GM18505 (cell line): ENCODE measurements around the gene CDX2.

Source experiments
- ATAC-seq: cut with Tn5 transposase; IDR thresholded peaks from one replicate; pipeline ENCODE4 v1.9.1; 2021; ENCODE audit not compliant: unreplicated experiment
- POLR2A ChIP-seq: IDR thresholded peaks from 4 replicates; pipeline ENCODE4 v1.6.1; 2011; ENCODE audit warnings: borderline replicate concordance; ENCODE audit not compliant: insufficient read depth, insufficient read length; ENCODE audit errors: extremely low read depth

CDX2 gene

DNA sequence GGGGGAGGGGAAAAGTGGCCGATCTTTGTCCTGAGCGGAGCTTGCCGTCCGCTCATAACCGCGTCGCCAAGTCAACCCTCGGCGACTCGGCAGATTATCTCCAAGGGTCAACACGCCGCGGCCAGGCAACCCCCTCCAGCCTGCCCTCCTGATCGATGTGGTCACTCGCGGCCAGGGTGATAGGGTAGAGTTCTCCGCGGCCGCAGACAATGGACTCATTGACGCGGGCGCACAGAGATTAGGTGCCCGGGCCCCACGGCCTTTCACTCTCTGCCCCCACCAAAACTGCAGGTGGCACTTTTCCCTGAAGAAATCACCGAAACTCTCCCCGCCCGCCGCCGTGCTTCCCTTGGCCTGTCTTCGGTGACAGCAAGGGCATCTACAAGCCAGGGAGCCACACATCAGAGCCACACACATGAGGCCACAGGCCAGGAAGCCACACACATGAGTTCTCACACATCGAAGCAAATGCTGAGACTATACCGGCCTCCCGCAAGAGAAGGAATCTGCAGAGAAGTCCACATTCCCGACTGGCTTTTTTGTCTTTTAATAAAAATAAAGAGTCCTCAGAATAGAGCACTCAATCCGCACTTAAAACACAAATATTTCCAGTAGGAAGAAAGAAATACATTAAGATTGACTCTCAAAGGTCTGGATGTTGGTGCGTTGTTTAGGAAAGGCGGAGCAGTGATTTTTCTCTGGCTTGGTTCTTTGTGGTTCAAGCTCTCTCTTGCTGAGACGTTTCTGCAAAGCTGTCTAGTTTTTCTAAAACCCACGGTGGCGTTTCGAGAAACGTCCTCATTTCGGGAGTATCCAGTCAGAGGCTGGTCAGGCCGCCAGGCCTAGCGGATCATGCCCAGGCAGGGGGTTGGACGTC lies 50.8 kb downstream of the CDX2 start:
- TF ChIP-seq POLR2A: no peak
- no peak for ATAC-seq

DNA sequence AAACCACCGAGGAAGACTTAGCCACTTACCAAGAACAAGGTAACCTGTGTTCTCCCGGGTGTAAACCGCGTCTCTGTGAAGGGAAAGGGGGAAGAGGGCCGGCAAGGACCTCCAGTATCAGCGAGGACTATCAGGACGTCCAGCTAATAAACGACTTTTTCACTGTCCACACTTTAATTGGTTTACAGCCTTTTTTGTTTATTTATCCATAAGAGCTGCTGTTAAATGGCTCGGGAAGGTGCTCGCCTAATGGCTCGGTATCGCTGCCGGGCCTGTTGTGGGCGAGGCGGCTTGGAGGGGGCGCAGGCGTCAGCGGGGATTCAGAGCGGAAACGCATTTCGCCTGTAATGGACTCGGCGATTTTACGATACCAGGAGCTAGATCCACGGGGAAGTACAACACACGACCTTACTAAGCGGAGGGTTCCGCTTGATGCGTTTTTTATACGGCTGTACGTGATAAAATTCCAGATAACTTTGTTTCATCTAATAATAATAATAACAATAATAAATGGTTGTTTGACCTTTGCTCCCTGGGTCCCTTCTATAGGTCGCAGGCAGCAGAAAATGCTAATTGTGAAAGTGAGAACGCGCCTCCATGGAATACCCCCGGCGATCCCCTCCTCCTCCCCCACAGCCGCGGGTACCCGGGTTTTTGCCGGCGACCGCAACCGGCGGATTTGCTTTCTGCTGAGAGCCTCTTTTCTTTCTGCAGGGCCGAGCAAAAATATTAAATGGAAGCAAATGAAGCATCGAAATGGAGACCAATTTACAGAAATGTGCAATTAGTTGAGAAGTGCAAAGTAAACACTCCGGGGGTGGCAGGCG lies 51.8 kb downstream of the CDX2 start:
- TF ChIP-seq POLR2A: no peak
- ATAC-seq: no peak

DNA sequence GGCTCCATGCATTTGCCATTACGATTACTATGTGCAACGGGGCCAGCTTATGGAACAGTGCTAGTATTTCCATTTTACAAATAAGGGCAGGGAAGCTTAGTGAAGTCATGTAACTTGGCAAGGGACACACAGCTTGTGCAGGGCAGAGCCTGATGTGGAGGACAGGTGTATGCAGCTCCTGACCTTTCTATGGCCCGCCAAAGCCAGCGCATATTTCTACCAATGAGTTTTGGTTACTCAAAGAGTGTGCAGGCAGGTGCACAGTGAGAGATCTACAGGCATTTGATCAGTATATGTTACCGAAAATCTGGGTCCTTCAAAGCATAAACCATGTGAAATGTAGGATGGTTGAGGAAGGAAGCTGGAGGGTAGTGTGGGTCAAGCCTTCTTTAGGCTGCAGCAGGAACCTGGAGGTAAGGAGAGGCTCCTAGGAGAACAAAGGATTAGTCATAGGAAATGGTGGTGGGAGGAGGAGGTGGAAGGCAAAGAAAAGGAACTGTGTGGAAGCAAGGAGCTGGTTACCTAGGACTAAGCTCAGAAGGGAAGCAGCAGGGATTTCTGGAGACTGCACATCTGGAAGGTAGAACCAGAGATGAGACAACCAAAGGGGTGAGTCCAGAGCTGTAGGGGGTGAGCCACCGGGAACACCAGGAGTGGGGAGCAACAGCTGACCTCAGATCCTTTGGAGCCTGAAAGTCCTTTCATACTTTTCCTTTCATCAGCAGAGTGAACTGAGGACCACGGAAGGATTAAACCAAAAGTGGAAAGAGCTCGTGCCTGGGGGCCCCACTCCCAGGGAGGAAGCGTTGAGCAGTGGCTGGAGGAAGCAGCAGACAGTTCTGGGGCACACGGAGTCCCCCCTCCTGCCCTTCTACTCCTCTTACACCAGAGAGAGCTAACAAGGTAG lies 53.6 kb downstream of the CDX2 start:
- no peak for ATAC-seq

DNA sequence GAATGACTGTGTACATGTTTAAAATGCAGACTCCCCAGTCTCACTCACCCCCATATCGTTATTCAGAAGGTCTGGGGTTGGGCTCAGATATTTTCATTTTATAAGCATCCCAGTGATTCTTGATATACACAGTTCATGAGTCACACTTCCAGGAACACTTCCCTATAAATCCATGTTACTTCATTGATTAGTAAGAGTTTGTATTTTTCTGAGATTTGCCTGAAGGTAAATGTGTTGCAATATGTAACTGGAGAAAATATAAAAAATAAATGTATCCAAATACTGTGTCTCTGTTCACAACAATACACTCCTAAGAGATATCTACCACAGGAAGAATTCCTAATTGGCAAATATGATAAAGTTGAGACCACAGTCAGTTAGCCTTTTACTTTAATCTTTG lies 56.0 kb downstream of the CDX2 start:
- TF ChIP-seq POLR2A: no peak
- no peak for ATAC-seq

More for the DNA sequence above, 53.6 kb downstream of the CDX2 start:
- no peak for TF ChIP-seq POLR2A

DNA sequence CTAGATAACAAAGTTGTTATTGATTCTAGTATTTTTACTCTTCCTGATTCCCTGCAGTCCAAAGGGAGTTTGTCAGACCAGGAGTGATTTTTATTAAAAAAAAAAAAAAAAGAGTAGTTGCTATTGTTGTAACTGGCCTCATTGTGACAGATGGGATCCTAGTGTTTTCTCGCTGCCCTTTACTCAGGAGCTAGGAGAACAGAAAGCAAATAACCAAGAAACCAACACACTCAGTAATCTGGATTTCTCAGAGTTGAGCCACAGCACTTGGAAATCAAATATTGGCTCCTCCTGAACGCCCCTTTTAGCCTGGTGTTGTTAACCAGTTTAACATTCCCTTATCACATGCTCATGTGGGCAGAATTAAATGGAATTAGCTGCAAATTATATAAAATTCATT lies 57.6 kb downstream of the CDX2 start:
- no peak for ATAC-seq
- TF ChIP-seq POLR2A: no peak
